GM03348 (cell line): ENCODE data around the gene H2BK1.

Source experiments
- DNase-seq: peaks from one replicate; pipeline ENCODE4 v3.0.0; 2012; ENCODE audit warnings: low spot score

H2BK1 gene

GRCh38 chr7:151202836-151203235 is 7.5 kb downstream of the H2BK1 start:
- no peak for DNase-seq

- DNase-seq: no peak
Observed at GRCh38 chr7:151201751-151202150, 8.5 kb downstream of the H2BK1 start.

DNA sequence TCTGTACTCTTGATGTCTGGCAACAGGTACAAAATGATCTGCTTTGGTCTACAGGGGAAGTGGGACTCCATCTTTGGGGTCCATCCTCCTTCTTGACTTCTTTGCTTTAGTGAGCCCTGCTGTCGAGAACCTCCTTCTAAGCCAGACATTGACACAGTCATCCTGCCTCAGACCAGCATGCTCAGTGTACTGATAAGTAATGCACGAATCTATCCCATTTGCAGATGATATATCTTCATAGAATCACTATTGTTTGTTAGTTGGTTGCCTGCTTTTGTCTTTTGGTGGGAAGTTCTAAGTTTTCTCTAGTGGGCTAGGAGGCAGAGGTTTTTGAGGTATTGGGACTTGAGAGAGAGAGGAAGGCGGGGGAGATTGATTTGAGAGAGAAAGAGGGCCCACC is 8.9 kb downstream of the H2BK1 start:
- no peak for DNase-seq

- DNase-seq: no peak
Observed at GRCh38 chr7:151198945-151199848, 11.1 kb downstream of the H2BK1 start.

- DNase-seq: no peak
Observed at GRCh38 chr7:151197932-151198331, 12.4 kb downstream of the H2BK1 start.

- no peak for DNase-seq
Observed at GRCh38 chr7:151195616-151196450, 14.5 kb downstream of the H2BK1 start.

DNA sequence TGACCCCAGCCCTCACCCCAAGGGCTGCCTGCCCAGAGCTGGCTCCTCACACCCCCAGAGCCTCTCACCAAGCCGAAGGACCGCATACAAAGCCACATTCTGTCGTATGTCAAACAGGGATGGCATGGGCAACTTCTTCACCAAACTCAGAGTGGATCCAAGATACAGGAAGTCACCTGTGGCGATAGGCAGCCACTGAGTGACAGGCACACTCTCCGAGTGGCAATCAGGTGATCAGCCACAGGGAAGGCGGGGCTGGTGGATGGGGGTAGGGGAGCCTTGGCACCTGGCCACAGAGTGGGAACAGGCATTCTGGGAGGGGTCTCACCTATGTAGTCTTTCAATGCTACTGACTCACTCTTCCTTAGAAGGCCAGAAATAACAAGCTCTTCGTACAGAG is 16.1 kb downstream of the H2BK1 start:
- DNase-seq: no peak

GRCh38 chr7:151193203-151193978 is 16.9 kb downstream of the H2BK1 start:
- DNase-seq: no peak

DNA sequence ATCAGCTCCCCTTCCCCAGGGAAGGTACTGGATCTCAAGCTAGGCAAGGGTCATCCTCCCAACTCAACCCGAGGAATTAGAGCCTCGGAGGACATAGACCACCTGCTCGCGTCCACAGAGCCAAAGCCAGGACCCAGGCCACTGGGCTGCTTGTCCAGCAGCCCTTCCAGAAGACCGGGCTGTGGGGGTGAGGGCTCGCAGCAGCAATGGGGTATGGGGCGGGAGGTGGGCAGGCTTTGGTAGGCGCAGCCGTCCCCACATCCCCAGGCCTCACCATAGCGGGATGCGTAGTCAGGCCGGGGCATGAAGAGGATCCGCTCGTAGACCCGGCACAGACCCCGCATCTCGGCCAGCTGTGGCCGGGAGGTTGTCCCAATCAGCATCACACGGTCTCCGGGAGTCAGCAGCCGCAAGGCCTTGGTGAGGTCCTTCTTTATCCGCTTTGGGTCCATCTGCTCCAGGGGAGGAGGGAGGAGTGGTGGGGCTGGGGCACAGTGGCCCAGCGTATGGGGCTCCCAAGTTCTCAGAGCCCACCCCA is 18.2 kb downstream of the H2BK1 start:
- DNase-seq: no peak

- DNase-seq: no peak
Observed at GRCh38 chr7:151191544-151191943, 18.7 kb downstream of the H2BK1 start.

DNA sequence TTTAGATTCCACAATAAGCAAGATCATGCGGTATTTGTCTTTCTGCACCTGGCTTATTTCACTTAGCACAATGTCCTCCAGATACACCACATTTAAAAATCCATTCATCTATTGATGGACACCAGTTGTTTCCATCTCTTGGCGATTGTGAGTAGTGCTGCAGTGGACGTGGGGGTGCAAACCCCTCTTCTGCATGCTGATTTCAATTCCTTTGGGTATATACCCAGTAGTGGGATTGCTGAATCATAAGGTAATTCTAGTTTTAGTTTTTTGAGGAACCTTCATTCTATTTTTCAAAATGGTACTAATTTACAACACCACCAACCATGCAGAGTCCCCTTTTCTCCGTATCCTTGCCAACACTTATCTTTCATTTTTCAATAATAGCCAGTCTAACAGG is 21.2 kb downstream of the H2BK1 start:
- no peak for DNase-seq

GRCh38 chr7:151188252-151188542 is 22.1 kb downstream of the H2BK1 start:
- DNase-seq: no peak

DNA sequence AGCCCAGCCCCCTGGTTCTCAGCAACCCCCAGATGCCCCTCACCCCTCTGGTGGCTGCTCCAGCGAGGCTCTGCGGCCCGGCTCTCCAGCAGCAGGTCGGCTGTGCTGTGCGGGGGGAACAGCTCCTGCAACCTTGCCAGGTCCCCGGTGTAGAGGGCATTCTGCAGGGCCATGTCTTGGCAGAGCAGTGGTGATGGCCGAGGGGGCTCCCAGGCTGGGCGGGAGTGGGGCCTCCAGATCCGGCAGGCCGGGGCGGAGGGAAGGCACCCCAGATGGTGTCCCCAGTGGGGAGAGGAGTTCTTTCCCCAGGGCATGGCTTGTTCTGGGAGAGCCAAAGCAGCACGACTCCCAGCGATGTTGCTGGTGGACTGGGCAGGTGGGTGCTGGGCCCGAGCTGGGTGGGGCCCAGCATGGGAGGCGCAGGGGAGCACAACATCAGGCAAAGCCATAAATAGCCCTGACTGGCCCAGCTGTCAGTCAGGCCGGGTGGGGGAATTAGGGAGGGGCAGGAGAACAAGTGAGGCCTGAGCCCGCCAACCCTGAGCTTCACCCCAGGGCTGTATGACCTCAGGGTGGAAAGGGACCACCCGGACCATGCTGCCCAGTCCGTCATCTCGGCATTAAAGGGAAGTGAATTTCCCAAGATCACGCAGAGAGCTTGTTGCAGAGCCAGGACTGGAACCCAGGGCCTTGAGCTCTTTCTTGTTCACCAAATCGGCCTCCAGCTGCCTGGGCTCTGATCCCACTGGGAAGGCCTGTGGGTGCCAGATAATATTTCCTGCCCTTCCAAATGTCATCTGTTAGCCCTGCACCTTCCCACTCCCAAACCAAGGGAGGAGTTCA is 22.7 kb downstream of the H2BK1 start:
- DNase-seq: no peak

GRCh38 chr7:151186640-151187408 is 23.5 kb downstream of the H2BK1 start, which contains the start of gene ASB10:
TSS of gene ASB10 (minus strand) at chr7:151187250. CDS start at chr7:151187130, 120 bp downstream.
- DNase-seq: no peak

DNA sequence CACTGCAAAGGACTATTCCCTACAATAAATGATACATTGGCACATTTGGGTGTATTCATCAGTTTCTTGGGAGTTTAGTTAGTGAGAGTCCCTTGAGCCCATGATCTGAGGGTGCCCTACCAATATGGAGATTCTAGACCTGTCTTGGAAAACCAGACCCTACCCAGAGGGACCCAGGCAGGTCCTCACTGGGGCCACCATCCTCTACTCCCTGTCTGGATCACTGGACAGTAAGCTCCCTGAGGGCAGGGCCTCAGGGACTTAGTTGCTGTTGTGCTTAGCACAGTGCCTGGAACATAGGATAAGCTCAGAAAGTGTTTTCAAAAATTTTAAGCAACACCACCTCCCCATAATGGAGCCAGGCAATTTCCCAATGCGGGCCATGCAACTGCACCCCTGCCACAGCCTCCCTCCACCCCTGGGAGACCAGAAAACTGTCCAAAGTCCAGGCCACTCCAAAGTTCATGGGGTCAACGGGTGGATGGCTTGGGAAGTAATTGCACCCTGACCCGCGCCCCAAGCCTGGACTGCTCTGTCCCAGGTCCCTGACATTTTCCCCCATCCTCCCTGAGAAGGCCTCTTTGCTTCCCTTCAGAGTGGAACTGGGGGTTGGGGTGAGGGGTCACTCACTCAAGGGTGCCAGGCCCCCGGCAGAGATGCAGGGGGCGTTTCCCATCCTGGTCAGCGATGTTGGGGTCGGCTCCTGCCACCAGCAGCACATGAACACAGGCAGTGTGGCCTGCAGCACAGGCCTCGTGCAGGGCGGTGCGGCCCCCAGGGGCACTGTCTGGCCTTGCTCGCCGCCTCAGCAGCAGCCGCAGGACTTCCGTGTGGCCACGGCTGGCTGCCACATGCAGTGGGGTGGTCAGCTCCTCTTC is 24.3 kb downstream of the H2BK1 start:
- no peak for DNase-seq

DNA sequence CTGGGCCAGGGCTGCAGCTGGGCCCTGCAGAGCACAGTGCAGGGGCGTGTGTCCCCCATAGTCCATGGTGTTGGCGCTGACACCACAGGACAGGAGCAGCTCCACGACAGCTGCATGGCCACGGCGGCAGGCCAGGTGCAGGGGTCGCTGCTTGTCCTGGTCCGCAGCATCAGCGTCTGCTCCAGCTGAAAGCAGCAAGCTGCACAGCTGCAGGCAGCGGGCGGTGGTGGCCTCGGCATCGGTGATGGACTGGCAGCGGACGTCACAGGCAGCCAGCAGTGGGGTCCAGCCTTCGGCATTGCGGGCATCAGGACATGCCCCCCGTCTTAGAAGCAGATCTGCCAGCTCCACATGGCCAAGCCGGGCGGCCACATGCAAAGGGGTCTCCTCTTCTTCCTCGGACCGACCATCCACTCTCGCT is 29.3 kb downstream of the H2BK1 start:
- no peak for DNase-seq

DNA sequence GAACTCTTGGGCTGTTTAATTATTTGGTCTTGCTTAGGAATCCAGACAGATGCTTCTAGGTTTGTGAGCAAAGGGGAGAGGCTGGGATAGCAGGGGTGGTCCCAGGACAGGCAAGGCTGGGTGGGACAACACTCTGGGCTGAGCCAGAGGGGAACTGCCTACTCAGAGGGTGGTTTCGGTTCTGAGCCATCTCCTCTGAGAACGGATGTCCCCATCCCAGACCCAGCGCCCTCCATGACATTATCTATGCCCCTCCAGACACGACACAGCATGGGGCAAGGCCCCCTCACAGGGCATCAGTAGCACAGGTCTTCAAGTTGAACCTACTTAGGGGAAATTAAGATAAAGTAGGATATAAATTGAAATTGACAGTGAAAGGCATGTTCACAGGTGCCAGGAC is 30.3 kb downstream of the H2BK1 start:
- no peak for DNase-seq

DNA sequence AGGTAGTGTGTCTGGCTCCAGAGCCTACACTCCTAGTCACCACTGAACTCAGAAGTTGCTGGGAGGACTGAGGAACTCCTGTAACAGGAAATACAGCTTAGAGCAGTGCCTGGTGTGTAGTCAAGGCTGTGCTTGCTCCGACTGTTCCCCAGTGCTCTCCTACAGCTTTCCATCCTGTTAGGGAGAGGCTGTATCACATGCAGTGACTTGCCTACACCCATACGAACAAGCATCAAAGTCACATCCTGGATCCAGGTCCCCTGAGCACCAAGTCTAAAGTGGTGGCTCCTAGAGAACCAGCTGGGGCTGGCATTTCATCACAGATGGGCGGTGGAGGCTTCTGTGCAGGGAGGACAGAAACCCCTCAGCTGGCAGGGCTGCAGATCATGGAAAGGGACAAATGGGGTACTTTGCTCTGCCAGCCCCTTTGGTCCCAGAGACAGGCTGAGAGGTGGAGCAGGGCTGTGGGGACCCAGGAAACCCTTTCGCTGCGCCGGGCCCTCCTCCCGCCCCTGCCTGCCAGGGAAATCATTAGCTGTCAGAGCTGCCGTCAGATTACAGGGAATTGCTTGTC is 30.9 kb downstream of the H2BK1 start:
- DNase-seq: no peak

GRCh38 chr7:151178831-151179230 is 31.5 kb downstream of the H2BK1 start:
- no peak for DNase-seq
